ENCODE measurements around the gene LRCH3.
"Not testable (repeated sequence)": the region's sequence is repeated elsewhere in the genome, so short reads cannot be mapped to it uniquely, and the experiment has no call there.

LRCH3 gene

GRCh38 chr3:197912741-197913476 lies 121.9 kb downstream of the LRCH3 start:
- TF ChIP-seq CTCF (IDR thresholded peaks at IDR 0.05; ENCODE audit: poor library complexity, severe bottlenecking), result no peak
- no peaks in the 10 kb centered on the region for H3K9me3 ChIP-seq (ENCODE audit: severe bottlenecking)
- H3K36me3 ChIP-seq (ENCODE audit: low read depth), result no peaks in the 10 kb centered on the region
- DNase-seq (ENCODE audit: low spot score), result no peak
- H3K27me3 ChIP-seq (ENCODE audit: insufficient read depth, poor library complexity, severe bottlenecking), result no peaks in the 10 kb centered on the region
- no peak for ATAC-seq (ENCODE audit: low read depth)
- H3K4me1 ChIP-seq (ENCODE audit: insufficient read depth, poor library complexity, severe bottlenecking), result no peaks in the 10 kb centered on the region
- no peak overlapping the region for H3K4me3 ChIP-seq (ENCODE audit: severe bottlenecking)
- H3K27ac ChIP-seq (ENCODE audit: poor library complexity, severe bottlenecking), result no peak overlapping the region

GRCh38 chr3:197913641-197914380 lies 122.8 kb downstream of the LRCH3 start:
- DNase-seq (ENCODE audit: low spot score) (no peak), ATAC-seq (ENCODE audit: low read depth) (no peak)
- Histone ChIP-seq H3K4me3 (ENCODE audit: severe bottlenecking) (no peak overlapping the region), H3K4me1 (ENCODE audit: insufficient read depth, poor library complexity, severe bottlenecking) (no peaks in the 10 kb centered on the region), H3K9me3 (ENCODE audit: severe bottlenecking) (no peaks in the 10 kb centered on the region), H3K27ac (ENCODE audit: poor library complexity, severe bottlenecking) (no peak overlapping the region), H3K36me3 (ENCODE audit: low read depth) (no peaks in the 10 kb centered on the region), H3K27me3 (ENCODE audit: insufficient read depth, poor library complexity, severe bottlenecking) (no peaks in the 10 kb centered on the region)
- no peak for TF ChIP-seq CTCF (IDR thresholded peaks at IDR 0.05; ENCODE audit: poor library complexity, severe bottlenecking)

- not testable (repeated sequence) for H3K4me1 ChIP-seq (ENCODE audit: insufficient read depth, poor library complexity, severe bottlenecking); H3K27ac ChIP-seq (ENCODE audit: poor library complexity, severe bottlenecking); DNase-seq (ENCODE audit: low spot score); ATAC-seq (ENCODE audit: low read depth); H3K9me3 ChIP-seq (ENCODE audit: severe bottlenecking); H3K36me3 ChIP-seq (ENCODE audit: low read depth); H3K27me3 ChIP-seq (ENCODE audit: insufficient read depth, poor library complexity, severe bottlenecking); H3K4me3 ChIP-seq (ENCODE audit: severe bottlenecking)
These were observed 130.6 kb downstream of the LRCH3 start for GRCh38 chr3:197921429-197922275.

GRCh38 chr3:197926418-197926817 lies 135.4 kb downstream of the LRCH3 start:
- no peak for ATAC-seq (ENCODE audit: low read depth)
- no peaks in the 10 kb centered on the region for H3K9me3 ChIP-seq (ENCODE audit: severe bottlenecking)
- no peak overlapping the region for H3K27ac ChIP-seq (ENCODE audit: poor library complexity, severe bottlenecking)
- H3K4me1 ChIP-seq (ENCODE audit: insufficient read depth, poor library complexity, severe bottlenecking), result no peaks in the 10 kb centered on the region
- H3K27me3 ChIP-seq (ENCODE audit: insufficient read depth, poor library complexity, severe bottlenecking), result no peaks in the 10 kb centered on the region
- TF ChIP-seq CTCF (IDR thresholded peaks at IDR 0.05; ENCODE audit: poor library complexity, severe bottlenecking), result no peak
- no peak overlapping the region for H3K4me3 ChIP-seq (ENCODE audit: severe bottlenecking)
- peaks cover 7% of the 10 kb centered on the region; the same call in 1 of the 2 replicates for H3K36me3 ChIP-seq (ENCODE audit: low read depth)
- DNase-seq (ENCODE audit: low spot score), result no peak

- not testable (repeated sequence) for H3K36me3 ChIP-seq (ENCODE audit: low read depth); H3K9me3 ChIP-seq (ENCODE audit: severe bottlenecking); H3K4me3 ChIP-seq (ENCODE audit: severe bottlenecking); H3K27ac ChIP-seq (ENCODE audit: poor library complexity, severe bottlenecking); H3K27me3 ChIP-seq (ENCODE audit: insufficient read depth, poor library complexity, severe bottlenecking); H3K4me1 ChIP-seq (ENCODE audit: insufficient read depth, poor library complexity, severe bottlenecking); ATAC-seq (ENCODE audit: low read depth); DNase-seq (ENCODE audit: low spot score)
These were observed 136.5 kb downstream of the LRCH3 start for GRCh38 chr3:197927578-197927977.
